Mesenteric fat pad (tissue), 1 donor: ENCODE results near the gene TECPR2. TPM values are rescaled to one million over a fixed set of nuclear protein-coding genes. Genes with fewer than 3 reads are reported as not detected.

Source experiments
- DNase-seq: peaks from one replicate; pipeline ENCODE4 v3.0.0-alpha.2; 2020; ENCODE audit warnings: low spot score
- total RNA-seq: library from RNA; stranded (reverse); fragmentation: NEBNext Ultra II Directional; extraction: Animal tissue kit (Norgen Biotek cat#: 25700); gene quantifications from one replicate; pipeline ENCODE4 v1.2.1, GENCODE V29; 2021
- donor health status: DM: yes; HTN: yes; CAD: no.

TECPR2 gene
- total RNA-seq, 1 donor from 2014 or later, result 29.5 TPM

DNA sequence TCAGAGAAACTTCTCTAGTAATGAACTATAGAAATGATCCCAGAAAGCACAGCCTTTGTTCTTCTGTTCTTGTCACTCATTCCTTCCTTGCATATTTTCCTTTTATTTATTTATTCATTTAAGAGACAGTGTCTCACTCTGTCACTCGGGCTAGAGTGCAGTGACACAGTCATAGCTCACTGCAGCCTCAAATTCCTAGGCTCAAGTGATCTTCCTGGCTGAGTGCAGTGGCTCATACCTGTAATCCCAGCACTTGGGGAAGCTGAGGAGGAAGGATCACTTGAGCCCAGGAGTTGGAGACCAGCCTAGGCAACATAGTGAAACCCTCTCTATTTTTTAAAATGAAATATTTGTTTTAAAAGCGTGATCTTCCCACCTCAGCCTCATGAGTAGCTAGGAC lies 11.5 kb downstream of the TECPR2 start:
- DNase-seq, result no peak

- DNase-seq, result no peak
These were observed 12.4 kb downstream of the TECPR2 start for GRCh38 chr14:102375119-102375518.

GRCh38 chr14:102377696-102378095 lies 15.0 kb downstream of the TECPR2 start:
- no peak for DNase-seq

GRCh38 chr14:102378830-102379229 lies 16.1 kb downstream of the TECPR2 start:
- DNase-seq, result no peak

GRCh38 chr14:102387086-102387485 lies 24.3 kb downstream of the TECPR2 start:
- DNase-seq, result no peak

- DNase-seq, result no peak
These were observed 26.5 kb downstream of the TECPR2 start for GRCh38 chr14:102389246-102389645.

DNA sequence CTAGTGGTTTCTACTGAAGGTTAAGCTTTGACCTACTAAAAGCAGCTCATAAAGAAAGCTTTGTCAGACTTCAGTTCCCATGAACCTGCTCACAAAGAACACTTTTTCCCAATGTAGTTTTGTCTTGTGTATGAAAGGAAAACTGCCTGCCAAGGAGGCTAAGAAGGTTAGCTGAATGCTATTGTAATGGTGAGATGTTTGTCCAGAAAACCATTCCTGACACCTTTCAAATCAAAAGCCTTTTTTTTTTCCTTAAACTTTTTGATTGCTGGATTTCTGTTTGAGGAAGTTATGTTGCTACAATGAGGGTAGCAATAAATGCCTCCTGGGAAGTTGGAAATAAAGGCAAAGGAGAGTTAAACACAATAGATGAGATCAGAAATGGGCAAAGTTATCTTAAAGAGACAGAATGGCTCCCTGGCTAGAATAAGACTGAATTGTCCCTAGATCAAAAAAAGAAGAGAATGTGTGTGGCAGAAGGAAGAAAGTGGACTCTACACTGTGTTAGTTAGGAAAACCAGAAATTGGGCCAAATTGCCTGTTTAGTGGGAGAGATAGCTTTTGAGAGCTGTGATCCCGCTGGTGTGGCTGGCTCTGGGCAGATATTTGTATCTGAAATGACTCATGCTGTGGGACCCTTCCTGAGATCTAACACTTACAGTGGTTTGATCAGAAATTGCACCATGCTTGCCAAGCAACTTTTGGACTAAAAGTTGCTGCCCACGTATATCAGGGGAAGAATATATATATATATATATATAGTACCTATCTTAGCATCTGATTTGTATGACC lies 27.5 kb downstream of the TECPR2 start:
- no peak for DNase-seq

DNA sequence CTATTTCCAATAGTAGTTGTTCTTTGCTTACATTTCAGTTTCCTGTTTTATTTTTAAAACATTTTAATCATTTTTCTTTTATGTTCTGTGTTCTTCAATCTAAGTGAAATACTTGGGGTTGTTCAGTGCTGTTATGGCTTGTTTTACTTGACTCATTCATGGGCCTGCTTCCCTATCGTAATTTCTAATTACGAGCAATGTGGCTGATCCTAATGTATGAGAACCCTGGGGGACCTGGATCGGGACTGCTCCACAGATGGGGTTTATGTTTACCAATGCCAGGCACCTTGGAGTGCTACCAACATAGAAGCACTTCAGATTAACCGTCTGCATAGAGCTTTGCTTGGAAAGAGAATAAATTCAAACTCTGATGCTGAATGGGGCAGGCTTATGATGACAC lies 29.8 kb downstream of the TECPR2 start:
- DNase-seq, result no peak

DNA sequence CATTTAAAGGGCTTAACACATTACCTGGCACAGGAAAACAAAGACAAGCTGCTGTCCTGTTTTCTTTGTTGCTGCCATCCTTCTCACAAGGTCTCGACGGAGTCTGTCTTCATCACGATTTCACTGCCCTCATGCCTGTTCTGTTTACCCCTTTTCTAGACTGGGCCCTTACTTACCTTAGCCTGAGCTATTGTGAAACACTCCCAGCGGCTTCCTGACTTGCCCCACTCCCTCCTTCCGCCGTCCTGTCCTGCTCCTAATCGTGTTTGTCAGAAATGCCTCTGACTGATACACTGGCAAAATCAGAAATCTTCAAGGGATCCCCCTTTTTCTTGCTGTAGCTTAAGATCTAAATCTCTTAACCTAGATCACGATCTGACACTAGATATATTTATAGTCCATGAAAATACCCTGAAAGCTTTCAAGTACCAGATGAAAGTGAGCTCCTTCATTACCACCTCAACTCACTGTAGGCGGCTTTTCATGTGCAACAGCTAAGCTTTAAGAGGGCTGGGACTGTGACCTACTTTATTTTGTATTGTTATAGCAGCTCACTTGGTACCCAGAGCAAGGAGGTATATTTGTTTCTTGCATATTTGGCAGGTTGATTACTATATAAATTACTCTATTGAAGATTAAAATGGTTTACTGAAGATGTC lies 32.1 kb downstream of the TECPR2 start:
- DNase-seq, result no peak

GRCh38 chr14:102396521-102396920 lies 33.8 kb downstream of the TECPR2 start:
- DNase-seq, result no peak

DNA sequence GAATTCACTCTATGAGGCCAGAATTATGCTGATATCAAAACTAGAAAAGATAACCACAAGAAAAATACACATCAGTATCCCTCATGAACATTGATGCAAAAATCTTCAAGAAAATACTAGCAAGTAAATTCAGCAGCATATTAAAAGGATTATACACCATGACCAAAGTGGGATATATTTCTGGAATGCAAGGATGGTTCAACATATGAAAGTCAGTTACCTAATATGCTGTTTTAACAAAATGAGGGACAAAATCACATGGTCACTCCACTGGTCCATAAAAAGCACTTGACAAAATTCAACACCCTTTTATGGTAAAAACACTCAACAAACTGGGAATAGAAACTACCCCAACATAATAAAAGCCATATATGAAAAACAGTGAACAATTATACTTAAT lies 40.3 kb downstream of the TECPR2 start:
- no peak for DNase-seq

DNA sequence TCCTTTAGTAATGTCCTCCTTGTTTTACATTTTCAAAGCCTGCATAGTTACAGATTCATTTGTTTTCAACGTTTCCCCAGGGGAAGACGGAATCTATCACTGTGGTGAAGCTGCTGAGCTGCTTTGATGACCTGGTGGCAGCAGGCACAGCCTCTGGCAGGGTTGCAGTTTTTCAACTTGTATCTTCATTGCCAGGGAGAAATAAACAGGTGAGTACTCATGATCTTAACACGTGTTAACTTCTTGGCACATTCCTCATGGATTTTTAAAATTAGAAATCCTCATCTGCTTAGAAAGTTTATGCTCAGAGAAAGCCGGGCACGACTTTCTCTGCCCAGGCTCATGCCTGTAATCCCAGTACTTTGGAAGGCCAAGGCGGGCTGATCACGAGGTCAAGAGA lies 44.5 kb downstream of the TECPR2 start:
- DNase-seq, result no peak

DNA sequence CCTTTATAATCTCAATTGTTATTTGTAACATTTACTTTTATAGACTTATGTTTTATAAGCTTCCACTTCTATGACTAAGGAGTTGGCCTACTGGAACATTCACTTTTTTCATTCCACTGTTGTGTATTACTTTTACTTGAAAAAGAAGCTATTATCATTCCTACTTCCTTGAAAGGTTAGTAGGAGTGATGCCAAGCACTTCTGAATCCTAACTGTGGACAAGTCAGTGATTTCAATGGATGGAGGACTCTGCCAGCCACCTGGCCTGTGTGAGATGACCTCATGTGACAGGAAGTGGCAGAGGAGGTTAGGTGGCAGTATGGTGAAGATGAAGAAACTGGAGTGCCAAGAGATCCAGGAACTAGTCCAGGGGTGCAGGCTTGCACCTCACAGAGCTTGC lies 46.0 kb downstream of the TECPR2 start:
- DNase-seq, result no peak

DNA sequence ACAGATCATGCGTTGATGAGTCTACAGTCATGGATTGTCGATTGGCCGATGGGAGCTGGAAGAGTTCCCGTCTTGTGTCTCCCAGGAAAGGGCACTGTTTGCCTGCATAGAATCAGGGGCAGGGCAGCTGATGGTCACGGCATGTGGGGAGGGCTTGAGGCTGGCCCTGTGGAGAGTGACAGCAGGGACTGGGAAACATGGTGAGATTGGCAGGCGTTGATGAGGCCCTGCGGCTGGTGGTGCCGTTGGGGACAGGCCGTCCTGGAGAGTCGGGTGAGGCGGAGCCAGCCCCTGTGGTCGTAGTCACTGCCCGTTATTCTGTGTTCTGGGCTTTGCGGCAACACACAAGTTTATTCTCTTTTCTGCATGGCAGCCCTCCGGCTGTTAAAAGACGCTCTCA lies 52.9 kb downstream of the TECPR2 start:
- DNase-seq, result no peak

- no peak for DNase-seq
These were observed 54.3 kb downstream of the TECPR2 start for GRCh38 chr14:102417001-102417431.

DNA sequence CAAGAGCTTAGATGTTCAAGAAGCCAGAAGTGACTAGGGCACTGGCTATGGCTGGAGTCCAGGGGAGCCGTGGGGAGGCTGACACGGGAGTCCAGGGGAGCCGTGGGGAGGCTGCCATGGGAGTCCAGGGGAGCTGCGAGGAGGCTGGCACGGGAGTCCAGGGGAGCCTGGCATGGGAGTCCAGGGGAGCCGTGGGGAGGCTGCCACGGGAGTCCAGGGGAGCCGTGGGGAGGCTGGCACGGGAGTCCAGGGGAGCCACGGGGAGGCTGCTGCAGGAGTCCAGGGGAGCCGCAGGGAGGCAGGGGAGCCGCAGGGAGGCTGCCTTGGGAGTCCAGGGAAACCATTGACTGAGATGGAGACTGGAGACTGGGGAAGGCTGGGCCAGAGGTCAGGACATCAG lies 54.9 kb downstream of the TECPR2 start:
- no peak for DNase-seq

- peak; percentile 85 for DNase-seq
These were observed 55.6 kb downstream of the TECPR2 start for GRCh38 chr14:102418169-102418852.

DNA sequence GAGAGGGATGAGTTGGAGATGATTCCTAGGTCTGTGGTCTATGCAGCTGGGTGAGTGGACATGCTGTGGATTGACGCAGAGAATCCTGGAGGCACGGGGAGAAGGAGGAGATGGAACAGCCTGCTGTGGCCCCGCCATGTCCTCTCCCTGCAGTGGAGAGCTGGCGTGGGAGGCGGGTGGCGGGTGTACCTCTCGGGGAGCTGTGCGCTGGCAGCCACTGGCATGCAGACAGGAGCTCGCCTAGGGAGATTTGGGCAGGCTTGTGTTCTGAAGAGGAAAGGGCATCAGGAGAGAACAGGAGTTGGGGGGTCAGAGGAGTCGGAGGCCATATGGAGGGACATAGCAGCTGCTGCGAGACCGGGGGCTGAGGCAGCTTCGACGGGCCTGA lies 56.1 kb downstream of the TECPR2 start:
- DNase-seq, result peak; percentile 59

DNA sequence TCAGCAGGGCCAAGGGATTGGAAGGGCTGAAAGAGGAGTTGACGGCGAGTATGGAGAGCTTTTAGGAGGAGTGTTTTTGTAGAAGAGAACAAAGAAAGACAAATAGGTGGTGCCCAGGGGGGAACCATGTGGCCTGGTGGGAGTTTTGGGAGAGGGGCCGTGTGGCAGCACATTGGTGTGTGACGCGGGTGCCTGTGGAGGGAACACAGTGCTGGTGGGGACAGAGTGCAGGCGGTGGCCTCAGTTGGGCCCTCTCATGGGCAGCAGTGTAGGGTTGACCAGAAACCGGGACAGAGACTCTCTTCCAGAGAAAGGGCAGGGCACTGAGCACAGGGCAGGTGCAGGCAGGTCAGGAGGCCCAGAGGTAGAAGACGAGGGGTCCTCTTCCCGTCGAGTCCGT lies 56.5 kb downstream of the TECPR2 start:
- peak; percentile 67 for DNase-seq

- DNase-seq, result peak; percentile 14
These were observed 57.0 kb downstream of the TECPR2 start for GRCh38 chr14:102419716-102420115.

- DNase-seq, result peak; percentile 20
These were observed 58.8 kb downstream of the TECPR2 start for GRCh38 chr14:102421411-102422057.

GRCh38 chr14:102424520-102424919 lies 61.8 kb downstream of the TECPR2 start:
- peak; percentile 39 for DNase-seq
